KMS-11 (cell line): Measurements from ENCODE around the gene CDC42BPA.

Experiments
- H2AFZ ChIP-seq: fragments of 200-600 bp; sonication (generic); 2 replicates; pipeline ENCODE4 v1.6.1; 2016; ENCODE audit warnings: antibody characterized with exemption, mixed run types, low read depth
- H3K27ac ChIP-seq: fragments of 200-600 bp; sonication (generic); 2 replicates; pipeline ENCODE4 v1.6.1; 2016; ENCODE audit warnings: mild to moderate bottlenecking, mixed run types
- H3K27me3 ChIP-seq: fragments of 200-600 bp; sonication (generic); 2 replicates; pipeline ENCODE4 v1.6.1; 2017; ENCODE audit warnings: mild to moderate bottlenecking, low read depth, mixed run types, moderate library complexity; ENCODE audit not compliant: insufficient read depth
- H3K36me3 ChIP-seq: fragments of 200-600 bp; sonication (generic); 2 replicates; pipeline ENCODE4 v1.6.1; 2017; ENCODE audit warnings: mild to moderate bottlenecking, mixed run types; ENCODE audit not compliant: insufficient read depth
- H3K4me1 ChIP-seq: fragments of 200-600 bp; sonication (generic); 2 replicates; pipeline ENCODE4 v1.6.1; 2016; ENCODE audit warnings: mild to moderate bottlenecking, low read depth, mixed run types; ENCODE audit not compliant: poor library complexity, severe bottlenecking
- H3K4me2 ChIP-seq: fragments of 200-600 bp; sonication (generic); 2 replicates; pipeline ENCODE4 v1.7.0; 2016; ENCODE audit warnings: mild to moderate bottlenecking, mixed run types
- H3K4me3 ChIP-seq: fragments of 200-600 bp; sonication (generic); IDR thresholded peaks from 2 replicates; pipeline ENCODE4 v1.6.1; 2017; ENCODE audit warnings: low read depth, low read length, mixed read lengths; ENCODE audit not compliant: insufficient read depth
- H3K79me2 ChIP-seq: fragments of 200-600 bp; sonication (generic); 2 replicates; pipeline ENCODE4 v1.6.1; 2016; ENCODE audit warnings: low read depth, mixed run types; ENCODE audit not compliant: insufficient read depth
- H3K9ac ChIP-seq: fragments of 200-600 bp; sonication (generic); 2 replicates; pipeline ENCODE4 v1.6.1; 2016; ENCODE audit warnings: mild to moderate bottlenecking, mixed run types
- H4K20me1 ChIP-seq: fragments of 200-600 bp; sonication (generic); 2 replicates; pipeline ENCODE4 v1.6.1; 2016; ENCODE audit warnings: mild to moderate bottlenecking, mixed run types; ENCODE audit not compliant: insufficient read depth
- TF ChIP-seq, protein P1 (sequence below): fragments of 200-600 bp; sonication (generic); conservative IDR thresholded peaks from 2 replicates; pipeline ENCODE4 v1.6.1; 2017; ENCODE audit warnings: low read depth, mild to moderate bottlenecking, antibody characterized with exemption, low read length, moderate library complexity, mixed read lengths

The CDC42BPA gene

DNA sequence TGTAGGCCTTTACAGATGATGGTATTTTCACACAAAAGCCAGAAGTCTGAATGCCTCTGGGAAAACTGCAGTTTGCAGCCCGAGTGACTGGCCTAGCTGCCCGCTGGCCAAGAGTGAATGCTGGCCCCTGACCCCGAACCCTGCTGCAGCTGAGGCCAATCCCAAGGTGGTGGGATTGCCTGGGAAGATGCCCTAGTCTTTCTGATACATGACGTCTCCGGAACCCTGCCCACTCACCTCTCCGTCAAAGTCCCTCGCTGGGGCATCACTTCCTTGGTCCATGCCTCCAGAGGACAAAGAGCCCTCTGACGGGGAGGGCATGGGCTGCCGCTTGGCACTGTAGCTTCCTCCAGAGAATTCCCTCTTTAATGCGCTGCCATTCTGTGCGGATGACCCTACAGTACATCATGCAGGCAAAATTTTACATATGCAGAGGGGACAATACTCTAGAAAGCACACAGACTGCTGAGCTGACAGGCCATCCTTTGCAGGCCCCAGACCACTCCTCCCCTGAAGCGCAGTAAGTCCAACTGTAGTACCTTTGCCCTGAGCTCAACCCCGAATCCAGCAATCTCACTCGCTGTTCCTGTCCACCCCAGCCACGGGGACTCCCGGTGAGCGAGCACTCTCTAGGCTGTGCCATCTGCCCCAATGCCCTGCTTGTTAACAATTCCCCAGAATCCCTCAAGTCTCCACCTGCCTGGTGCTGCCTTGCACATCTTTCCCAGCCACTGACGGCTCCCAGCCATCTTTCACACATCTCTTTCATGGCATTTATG is 323.5 kb downstream of the CDC42BPA start:
- Histone ChIP-seq H3K27ac (no peak overlapping the region), H3K79me2 (no peaks in the 10 kb centered on the region), H4K20me1 (no peaks in the 10 kb centered on the region), H3K4me3 (no peak overlapping the region), H3K27me3 (no peaks in the 10 kb centered on the region), H3K4me1 (no peaks in the 10 kb centered on the region), H3K9ac (no peak overlapping the region), H3K36me3 (no peaks in the 10 kb centered on the region), H2AFZ (no peak overlapping the region), H3K4me2 (no peak overlapping the region)
- TF ChIP-seq, protein P1, sequence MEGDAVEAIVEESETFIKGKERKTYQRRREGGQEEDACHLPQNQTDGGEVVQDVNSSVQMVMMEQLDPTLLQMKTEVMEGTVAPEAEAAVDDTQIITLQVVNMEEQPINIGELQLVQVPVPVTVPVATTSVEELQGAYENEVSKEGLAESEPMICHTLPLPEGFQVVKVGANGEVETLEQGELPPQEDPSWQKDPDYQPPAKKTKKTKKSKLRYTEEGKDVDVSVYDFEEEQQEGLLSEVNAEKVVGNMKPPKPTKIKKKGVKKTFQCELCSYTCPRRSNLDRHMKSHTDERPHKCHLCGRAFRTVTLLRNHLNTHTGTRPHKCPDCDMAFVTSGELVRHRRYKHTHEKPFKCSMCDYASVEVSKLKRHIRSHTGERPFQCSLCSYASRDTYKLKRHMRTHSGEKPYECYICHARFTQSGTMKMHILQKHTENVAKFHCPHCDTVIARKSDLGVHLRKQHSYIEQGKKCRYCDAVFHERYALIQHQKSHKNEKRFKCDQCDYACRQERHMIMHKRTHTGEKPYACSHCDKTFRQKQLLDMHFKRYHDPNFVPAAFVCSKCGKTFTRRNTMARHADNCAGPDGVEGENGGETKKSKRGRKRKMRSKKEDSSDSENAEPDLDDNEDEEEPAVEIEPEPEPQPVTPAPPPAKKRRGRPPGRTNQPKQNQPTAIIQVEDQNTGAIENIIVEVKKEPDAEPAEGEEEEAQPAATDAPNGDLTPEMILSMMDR, result no peak

DNA sequence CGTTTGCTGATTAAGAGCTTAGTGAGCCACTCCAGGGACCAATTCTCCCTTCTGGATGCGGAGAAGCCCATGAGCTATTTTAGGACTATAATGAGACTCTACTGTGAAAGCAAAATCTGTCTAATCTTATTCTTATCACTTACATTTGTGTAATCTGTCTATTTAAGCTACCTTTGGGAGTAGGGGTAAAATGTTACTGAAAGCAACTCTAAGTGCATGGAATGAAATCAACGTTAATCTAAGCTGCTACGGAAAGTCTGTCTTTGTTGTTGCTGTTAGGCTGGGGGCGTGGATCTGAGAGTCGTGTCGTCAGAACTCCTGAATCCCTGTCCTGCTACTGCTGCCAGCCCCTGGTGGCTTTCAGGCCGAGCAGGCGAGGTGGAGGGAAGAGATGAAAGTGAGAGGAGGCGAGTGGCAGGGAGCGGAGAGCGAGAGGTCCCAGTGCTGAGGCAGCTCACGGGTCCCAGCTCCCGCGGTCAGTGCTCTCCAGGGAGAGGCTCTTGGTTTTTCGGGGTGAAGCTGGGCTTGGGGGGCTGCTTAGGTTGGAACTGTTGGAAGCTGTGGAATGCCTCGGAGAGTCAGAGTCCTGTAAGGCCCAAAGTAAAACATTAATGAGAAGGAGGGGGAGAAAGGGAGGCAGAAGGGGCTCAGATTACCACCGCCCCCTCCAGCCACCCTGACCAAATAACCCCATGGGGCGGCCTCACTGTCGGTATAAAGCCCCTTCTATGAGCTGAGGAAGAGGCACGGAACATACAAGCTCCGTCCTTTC is 324.3 kb downstream of the CDC42BPA start:
- no peak overlapping the region for H3K27ac ChIP-seq
- H3K27me3 ChIP-seq, result no peaks in the 10 kb centered on the region
- no peak overlapping the region for H3K4me2 ChIP-seq
- TF ChIP-seq, protein P1, result no peak
- no peaks in the 10 kb centered on the region for H3K36me3 ChIP-seq
- no peaks in the 10 kb centered on the region for H3K4me1 ChIP-seq
- no peak overlapping the region for H3K4me3 ChIP-seq
- no peaks in the 10 kb centered on the region for H3K79me2 ChIP-seq
- H3K9ac ChIP-seq, result no peak overlapping the region
- H4K20me1 ChIP-seq, result no peaks in the 10 kb centered on the region
- H2AFZ ChIP-seq, result no peak overlapping the region

DNA sequence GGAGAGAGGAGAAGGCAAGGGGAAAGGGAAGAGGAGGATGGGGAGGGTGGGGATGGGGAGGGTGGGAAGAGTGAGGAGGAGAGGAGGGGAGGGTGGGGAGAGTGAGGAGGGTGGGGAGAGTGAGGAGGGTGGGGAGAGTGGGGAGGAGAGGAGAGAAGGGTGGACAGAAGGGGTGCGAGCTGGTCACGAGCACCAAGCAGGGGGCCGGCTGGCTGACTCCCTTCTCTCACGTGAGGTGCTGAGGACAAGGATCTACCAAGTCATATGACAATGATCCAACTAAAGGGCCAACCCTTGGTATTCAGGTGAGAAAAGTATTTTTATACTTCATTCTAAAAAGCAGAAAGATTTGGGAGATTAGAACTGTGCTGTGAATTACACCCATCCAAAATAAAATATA is 326.4 kb downstream of the CDC42BPA start:
- no peak overlapping the region for H2AFZ ChIP-seq
- H3K4me2 ChIP-seq, result no peak overlapping the region
- no peaks in the 10 kb centered on the region for H4K20me1 ChIP-seq
- H3K4me3 ChIP-seq, result no peak overlapping the region
- no peaks in the 10 kb centered on the region for H3K4me1 ChIP-seq
- no peaks in the 10 kb centered on the region for H3K79me2 ChIP-seq
- TF ChIP-seq, protein P1, result no peak
- no peaks in the 10 kb centered on the region; the same call in 1 of the 2 replicates for H3K36me3 ChIP-seq
- no peak overlapping the region for H3K9ac ChIP-seq
- H3K27me3 ChIP-seq, result no peaks in the 10 kb centered on the region
- no peak overlapping the region for H3K27ac ChIP-seq

DNA sequence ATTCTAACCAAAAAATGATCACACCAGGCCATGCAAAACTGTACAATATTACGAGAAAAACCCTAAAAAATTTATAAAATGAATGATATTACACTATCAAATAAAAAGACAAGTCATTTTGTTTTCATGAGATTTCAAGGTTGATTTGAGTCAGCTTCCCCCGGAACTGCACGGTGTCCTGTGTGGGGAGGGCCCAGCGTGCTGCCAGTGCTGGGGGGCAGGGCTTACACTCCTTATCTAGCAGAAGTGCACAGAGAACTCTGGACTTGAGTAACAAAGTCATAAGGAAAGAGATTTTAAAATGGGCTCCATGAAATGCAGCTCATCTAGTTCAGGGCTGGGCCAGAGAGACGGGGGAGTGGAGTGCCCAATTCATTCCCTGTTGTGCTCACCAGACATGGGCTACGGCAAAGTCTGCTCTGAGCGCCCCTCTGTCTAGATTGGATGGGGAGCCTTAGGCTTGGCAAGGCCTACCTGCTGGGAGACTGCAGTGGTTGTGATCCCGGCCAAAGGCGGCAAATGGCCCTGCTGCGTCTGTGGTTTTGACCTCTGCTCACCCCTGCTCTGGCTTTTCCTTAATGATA is 328.1 kb downstream of the CDC42BPA start:
- Histone ChIP-seq H3K27ac (no peak overlapping the region), H3K79me2 (no peaks in the 10 kb centered on the region), H3K4me3 (no peak overlapping the region), H3K4me2 (no peak overlapping the region), H3K27me3 (no peaks in the 10 kb centered on the region), H4K20me1 (no peaks in the 10 kb centered on the region), H3K9ac (no peak overlapping the region), H3K4me1 (no peaks in the 10 kb centered on the region), H2AFZ (no peak overlapping the region), H3K36me3 (no peaks in the 10 kb centered on the region; the same call in 1 of the 2 replicates)
- TF ChIP-seq, protein P1, result no peak
